Neural progenitor cell (in vitro differentiated cells): ENCODE results near the gene TNFRSF11A.

Experiments
- EZH2 ChIP-seq: fragments of 200-600 bp; sonication (generic); IDR thresholded peaks from 2 replicates; pipeline ENCODE4 v1.6.1; 2017; ENCODE audit warnings: antibody characterized with exemption, mild to moderate bottlenecking, moderate library complexity
- EZH2phosphoT487 ChIP-seq: fragments of 200-600 bp; sonication (generic); IDR thresholded peaks from 2 replicates; pipeline ENCODE4 v1.6.1; 2017; ENCODE audit warnings: antibody characterized with exemption
- TF ChIP-seq, protein P1 (sequence below): fragments of 200-600 bp; sonication (generic); IDR thresholded peaks from 2 replicates; pipeline ENCODE4 v1.5.1; 2017; ENCODE audit warnings: antibody characterized with exemption, mild to moderate bottlenecking

DNA sequence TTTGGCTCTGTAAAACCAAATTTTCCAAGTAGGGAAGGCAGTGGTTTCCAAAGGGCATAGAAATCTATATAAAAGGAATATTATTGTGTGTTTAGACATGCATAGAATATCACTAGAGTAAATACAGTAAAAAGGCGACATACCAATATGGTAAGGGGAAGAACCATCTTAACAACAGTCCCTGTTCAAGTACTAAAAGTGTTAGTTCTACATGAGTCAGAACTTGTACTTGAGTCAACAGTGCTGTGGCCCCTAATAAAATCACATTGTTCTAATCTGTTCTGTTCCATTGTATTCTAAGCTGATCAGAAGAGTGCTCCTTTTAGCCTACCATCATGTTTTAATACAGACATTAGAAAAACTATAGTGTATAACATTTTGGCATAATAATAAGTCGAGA is 36.1 kb upstream of the TNFRSF11A start:
- TF ChIP-seq, protein P1, sequence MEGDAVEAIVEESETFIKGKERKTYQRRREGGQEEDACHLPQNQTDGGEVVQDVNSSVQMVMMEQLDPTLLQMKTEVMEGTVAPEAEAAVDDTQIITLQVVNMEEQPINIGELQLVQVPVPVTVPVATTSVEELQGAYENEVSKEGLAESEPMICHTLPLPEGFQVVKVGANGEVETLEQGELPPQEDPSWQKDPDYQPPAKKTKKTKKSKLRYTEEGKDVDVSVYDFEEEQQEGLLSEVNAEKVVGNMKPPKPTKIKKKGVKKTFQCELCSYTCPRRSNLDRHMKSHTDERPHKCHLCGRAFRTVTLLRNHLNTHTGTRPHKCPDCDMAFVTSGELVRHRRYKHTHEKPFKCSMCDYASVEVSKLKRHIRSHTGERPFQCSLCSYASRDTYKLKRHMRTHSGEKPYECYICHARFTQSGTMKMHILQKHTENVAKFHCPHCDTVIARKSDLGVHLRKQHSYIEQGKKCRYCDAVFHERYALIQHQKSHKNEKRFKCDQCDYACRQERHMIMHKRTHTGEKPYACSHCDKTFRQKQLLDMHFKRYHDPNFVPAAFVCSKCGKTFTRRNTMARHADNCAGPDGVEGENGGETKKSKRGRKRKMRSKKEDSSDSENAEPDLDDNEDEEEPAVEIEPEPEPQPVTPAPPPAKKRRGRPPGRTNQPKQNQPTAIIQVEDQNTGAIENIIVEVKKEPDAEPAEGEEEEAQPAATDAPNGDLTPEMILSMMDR = no peak
- TF ChIP-seq EZH2phosphoT487 = no peak
- TF ChIP-seq EZH2 = no peak
